IPS DF 6.9 (cell line): ENCODE data around the gene MRTFA.

ENCODE experiments used
- DNase-seq: peaks from one replicate; pipeline ENCODE4 v3.0.0-alpha.2; 2013; ENCODE audit warnings: low read depth, low spot score
- H3K27ac ChIP-seq: one replicate; pipeline ENCODE4 v1.5.1; 2013; ENCODE audit warnings: low read length, control low read depth
- H3K27me3 ChIP-seq: 2 replicates; pipeline ENCODE4 v1.6.1; 2013; ENCODE audit warnings: mild to moderate bottlenecking, low read length; ENCODE audit not compliant: control insufficient read depth, insufficient read depth
- H3K36me3 ChIP-seq: 2 replicates; pipeline ENCODE4 v1.6.1; 2013; ENCODE audit warnings: low read length; ENCODE audit not compliant: control insufficient read depth, insufficient read depth
- H3K4me1 ChIP-seq: 2 replicates; pipeline ENCODE4 v1.6.1; 2013; ENCODE audit warnings: low read length; ENCODE audit not compliant: control insufficient read depth, insufficient read depth
- H3K4me3 ChIP-seq: 2 replicates; pipeline ENCODE4 v1.5.1; 2013; ENCODE audit warnings: mild to moderate bottlenecking, low read length
- H3K9me3 ChIP-seq: 2 replicates; pipeline ENCODE4 v1.6.1; 2013; ENCODE audit warnings: low read length, inconsistent platforms; ENCODE audit not compliant: control insufficient read depth, insufficient read depth
- WGBS: extraction: QIAGEN DNeasy Blood & Tissue Kit; methylation state at CpG from one replicate; pipeline ENCODE4 v1.1.7; 2013; ENCODE audit warnings: mixed read lengths, missing lambda C conversion rate; ENCODE audit not compliant: insufficient read length, insufficient coverage; 5-methylcytosine and 5-hydroxymethylcytosine counted together

Gene MRTFA

GRCh38 chr22:40421941-40422340 lies 214.6 kb downstream of the MRTFA start:
- DNase-seq, result no peak
- no peak overlapping the region for H3K27ac ChIP-seq
- no peaks in the 10 kb centered on the region for H3K27me3 ChIP-seq
- no peaks in the 10 kb centered on the region for H3K9me3 ChIP-seq
- H3K36me3 ChIP-seq, result peaks cover 28% of the 10 kb centered on the region
- no peak overlapping the region for H3K4me3 ChIP-seq
- H3K4me1 ChIP-seq, result no peaks in the 10 kb centered on the region; the same call in 1 of the 2 replicates
- no CpG with 5 or more reads among the region's 1 CpG for WGBS

- Histone ChIP-seq H3K27me3 (no peaks in the 10 kb centered on the region), H3K4me1 (no peaks in the 10 kb centered on the region; the same call in 1 of the 2 replicates), H3K9me3 (no peaks in the 10 kb centered on the region), H3K36me3 (peaks cover 36% of the 10 kb centered on the region), H3K27ac (no peak overlapping the region), H3K4me3 (no peak overlapping the region)
- no CpG with 5 or more reads among the region's 4 CpGs for WGBS
- no peak for DNase-seq
Observed at GRCh38 chr22:40421082-40421350, 215.5 kb downstream of the MRTFA start.

GRCh38 chr22:40420341-40421081 lies 216.0 kb downstream of the MRTFA start:
- Histone ChIP-seq H3K36me3 (peaks cover 37% of the 10 kb centered on the region), H3K9me3 (no peaks in the 10 kb centered on the region), H3K27me3 (no peaks in the 10 kb centered on the region), H3K4me1 (no peaks in the 10 kb centered on the region; the same call in 1 of the 2 replicates), H3K4me3 (no peak overlapping the region), H3K27ac (no peak overlapping the region)
- no CpG with 5 or more reads among the region's 18 CpGs for WGBS
- DNase-seq, result no peak

- Histone ChIP-seq H3K4me3 (no peak overlapping the region), H3K36me3 (peaks cover 37% of the 10 kb centered on the region), H3K27ac (no peak overlapping the region), H3K4me1 (no peaks in the 10 kb centered on the region; the same call in 1 of the 2 replicates), H3K9me3 (no peaks in the 10 kb centered on the region), H3K27me3 (no peaks in the 10 kb centered on the region)
- no CpG with 5 or more reads among the region's 8 CpGs for WGBS
- DNase-seq, result no peak
Observed at GRCh38 chr22:40419718-40420117, 216.8 kb downstream of the MRTFA start.

- Histone ChIP-seq H3K4me1 (no peaks in the 10 kb centered on the region; the same call in 1 of the 2 replicates), H3K27ac (no peak overlapping the region), H3K27me3 (no peaks in the 10 kb centered on the region), H3K36me3 (peaks cover 37% of the 10 kb centered on the region), H3K9me3 (no peaks in the 10 kb centered on the region), H3K4me3 (no peak overlapping the region)
- WGBS, result no CpG with 5 or more reads among the region's 42 CpGs
- DNase-seq, result no peak
Observed at GRCh38 chr22:40418366-40419201, 217.9 kb downstream of the MRTFA start.

GRCh38 chr22:40417881-40418280 lies 218.6 kb downstream of the MRTFA start:
- no peak overlapping the region for H3K4me3 ChIP-seq

GRCh38 chr22:40417041-40417440 lies 219.5 kb downstream of the MRTFA start:
- H3K36me3 ChIP-seq, result peaks cover 31% of the 10 kb centered on the region
- H3K4me3 ChIP-seq, result no peak overlapping the region
- no peaks in the 10 kb centered on the region for H3K27me3 ChIP-seq
- WGBS, result no CpG with 5 or more reads among the region's 8 CpGs
- H3K4me1 ChIP-seq, result no peaks in the 10 kb centered on the region; the same call in 1 of the 2 replicates
- H3K27ac ChIP-seq, result no peak overlapping the region
- H3K9me3 ChIP-seq, result no peaks in the 10 kb centered on the region
- DNase-seq, result no peak

More at GRCh38 chr22:40417881-40418280, 218.6 kb downstream of the MRTFA start:
- no peaks in the 10 kb centered on the region for H3K27me3 ChIP-seq
- no peaks in the 10 kb centered on the region; the same call in 1 of the 2 replicates for H3K4me1 ChIP-seq
- H3K36me3 ChIP-seq, result peaks cover 32% of the 10 kb centered on the region
- no peak for DNase-seq
- no peaks in the 10 kb centered on the region for H3K9me3 ChIP-seq
- no CpG with 5 or more reads among the region's 5 CpGs for WGBS
- no peak overlapping the region for H3K27ac ChIP-seq

- Histone ChIP-seq H3K27ac (no peak overlapping the region), H3K9me3 (no peaks in the 10 kb centered on the region), H3K4me3 (no peak overlapping the region), H3K27me3 (no peaks in the 10 kb centered on the region), H3K4me1 (no peaks in the 10 kb centered on the region; the same call in 1 of the 2 replicates), H3K36me3 (peaks cover 31% of the 10 kb centered on the region)
- no peak for DNase-seq
- WGBS, result no CpG with 5 or more reads among the region's 11 CpGs
Observed at GRCh38 chr22:40416636-40417035, 219.9 kb downstream of the MRTFA start.

GRCh38 chr22:40416267-40416570 lies 220.3 kb downstream of the MRTFA start:
- Histone ChIP-seq H3K27me3 (no peaks in the 10 kb centered on the region), H3K27ac (no peak overlapping the region), H3K36me3 (peaks cover 35% of the 10 kb centered on the region), H3K4me1 (no peaks in the 10 kb centered on the region; the same call in 1 of the 2 replicates), H3K9me3 (no peaks in the 10 kb centered on the region), H3K4me3 (no peak overlapping the region)
- WGBS, result no CpG with 5 or more reads among the region's 10 CpGs
- no peak for DNase-seq

- Histone ChIP-seq H3K27ac (no peak overlapping the region), H3K27me3 (no peaks in the 10 kb centered on the region), H3K4me3 (no peak overlapping the region), H3K9me3 (no peaks in the 10 kb centered on the region), H3K4me1 (no peaks in the 10 kb centered on the region; the same call in 1 of the 2 replicates), H3K36me3 (peaks cover 34% of the 10 kb centered on the region)
- WGBS, result no CpG with 5 or more reads among the region's 19 CpGs
- DNase-seq, result no peak
Observed at GRCh38 chr22:40415531-40416266, 220.8 kb downstream of the MRTFA start.
